Measurements from ENCODE around the gene SYNDIG1. TPM values are rescaled to one million over a fixed set of nuclear protein-coding genes. Genes with fewer than 3 reads are reported as not detected.

The SYNDIG1 gene
- total and polyA plus RNA-seq, 2 of the 4 experiments (the other 2 are of a cell fraction), result not detected

- H3K23ac ChIP-seq (ENCODE audit: low read depth, low read length), result no peak overlapping the region
- DNase-seq (no peak), ATAC-seq (ENCODE audit: low read depth) (no peak)
- no peaks in the 10 kb centered on the region for H4K20me1 ChIP-seq (ENCODE audit: insufficient read depth, low read length)
- H3K4me2 ChIP-seq (ENCODE audit: low read depth, low read length), result no peak overlapping the region
- dilution Hi-C loops (cut with HindIII; ENCODE audit: low sequenced_read_pairs, unreplicated experiment) (no loop called here), in situ Hi-C loops (cut with MboI; ENCODE audit: low sequenced_read_pairs) (no loop called here), intact Hi-C loops (cut with micrococcal nuclease) (no loop called here)
- no peaks in the 10 kb centered on the region for H3K9me3 ChIP-seq (ENCODE audit: control insufficient read depth, insufficient read depth, low read length)
- ChIA-PET POLR2A (ENCODE audit: unreplicated experiment) (no interaction called here), CTCF (no interaction called here)
- H4K91ac ChIP-seq (ENCODE audit: insufficient read depth, low read depth, low read length), result no peak overlapping the region
- TF ChIP-seq RAD21 (IDR thresholded peaks at IDR 0.05; ENCODE audit: low read length) (no peak), MAZ (IDR thresholded peaks at IDR 0.05; ENCODE audit: borderline replicate concordance, low read depth, low read length) (no peak), USF2 (IDR thresholded peaks at IDR 0.05; ENCODE audit: low read depth, low read length) (no peak), NFE2L2 (IDR thresholded peaks at IDR 0.05; ENCODE audit: low read depth, low read length) (no peak), RFX5 (IDR thresholded peaks at IDR 0.05; ENCODE audit: low read depth, low read length) (no peak), RCOR1 (IDR thresholded peaks at IDR 0.05; ENCODE audit: insufficient replicate concordance, low read length) (no peak), FOS (IDR thresholded peaks at IDR 0.05; ENCODE audit: low read depth, low read length) (no peak), BHLHE40 (IDR thresholded peaks at IDR 0.05; ENCODE audit: low read depth, low read length) (no peak), SMC3 (IDR thresholded peaks at IDR 0.05; ENCODE audit: low read depth, low read length) (no peak)
- no peak overlapping the region for H3K56ac ChIP-seq (ENCODE audit: extremely low read depth, insufficient read depth, low read length)
- no peak overlapping the region for H2BK15ac ChIP-seq (ENCODE audit: low read depth, low read length)
- H3K4me1 ChIP-seq (ENCODE audit: control insufficient read depth, insufficient read depth, low read length), result no peaks in the 10 kb centered on the region
- H3K27me3 ChIP-seq (ENCODE audit: control insufficient read depth, insufficient read depth, low read length), result no peaks in the 10 kb centered on the region; the same call in 1 of the 2 replicates
- no peaks in the 10 kb centered on the region for H3K9me1 ChIP-seq (ENCODE audit: insufficient read depth, low read length)
- H3K18ac ChIP-seq (ENCODE audit: low read depth, low read length), result no peak overlapping the region
- no CpG with 5 or more reads among the region's 5 CpGs for WGBS, 2 experiments (ENCODE audit: extremely low coverage in 2 of 2, insufficient read length in 1 of 2)
- H3K27ac ChIP-seq (ENCODE audit: insufficient read depth, low read length), result no peak overlapping the region
- H2BK120ac ChIP-seq (ENCODE audit: low read depth, low read length), result no peak overlapping the region
- no peak overlapping the region for H2BK20ac ChIP-seq (ENCODE audit: low read depth, low read length)
- H3K14ac ChIP-seq (replicated peaks; ENCODE audit: low read depth, low read length), result no peak overlapping the region
- no peak overlapping the region for H3K9ac ChIP-seq (ENCODE audit: low read depth, low read length)
- no peaks in the 10 kb centered on the region for H3K36me3 ChIP-seq (ENCODE audit: control insufficient read depth, insufficient read depth, low read length)
- H4K8ac ChIP-seq (ENCODE audit: low read depth in 2 of 2, low read length in 2 of 2), result no peak overlapping the region
- no peak overlapping the region for H3K4me3 ChIP-seq (ENCODE audit: insufficient read depth, low read depth, low read length)
- H3K4ac ChIP-seq (ENCODE audit: low read depth, low read length), result no peak overlapping the region
- H2AFZ ChIP-seq (replicated peaks; ENCODE audit: low read length, poor library complexity), result no peak overlapping the region
- H2AK5ac ChIP-seq (ENCODE audit: low read depth, low read length), result no peak overlapping the region
- H2AK9ac ChIP-seq (replicated peaks; ENCODE audit: low read depth, low read length, poor library complexity), result no peak overlapping the region
- no peaks in the 10 kb centered on the region for H3K79me1 ChIP-seq (ENCODE audit: low read depth in 1 of 2, low read length in 2 of 2)
- no peak overlapping the region for H2BK5ac ChIP-seq (ENCODE audit: low read depth, low read length, poor library complexity, severe bottlenecking)
- no peak overlapping the region for H4K5ac ChIP-seq (ENCODE audit: low read depth, low read length)
- BruUV-seq (replicated peaks), result no TSS peak
Measured at GRCh38 chr20:24597051-24597450, 127.6 kb downstream of the SYNDIG1 start.

Data from IMR-90 (cell line).